ENCODE results near the gene SELENON. TPM values are rescaled to one million over a fixed set of nuclear protein-coding genes. Genes with fewer than 3 reads are reported as not detected.
"Not testable (repeated sequence)": the region's sequence is repeated elsewhere in the genome, so short reads cannot be mapped to it uniquely, and the experiment has no call there.

The SELENON gene
- total RNA-seq, 2 donors from 2014 or later, result 29.6 to 33.2 TPM

DNA sequence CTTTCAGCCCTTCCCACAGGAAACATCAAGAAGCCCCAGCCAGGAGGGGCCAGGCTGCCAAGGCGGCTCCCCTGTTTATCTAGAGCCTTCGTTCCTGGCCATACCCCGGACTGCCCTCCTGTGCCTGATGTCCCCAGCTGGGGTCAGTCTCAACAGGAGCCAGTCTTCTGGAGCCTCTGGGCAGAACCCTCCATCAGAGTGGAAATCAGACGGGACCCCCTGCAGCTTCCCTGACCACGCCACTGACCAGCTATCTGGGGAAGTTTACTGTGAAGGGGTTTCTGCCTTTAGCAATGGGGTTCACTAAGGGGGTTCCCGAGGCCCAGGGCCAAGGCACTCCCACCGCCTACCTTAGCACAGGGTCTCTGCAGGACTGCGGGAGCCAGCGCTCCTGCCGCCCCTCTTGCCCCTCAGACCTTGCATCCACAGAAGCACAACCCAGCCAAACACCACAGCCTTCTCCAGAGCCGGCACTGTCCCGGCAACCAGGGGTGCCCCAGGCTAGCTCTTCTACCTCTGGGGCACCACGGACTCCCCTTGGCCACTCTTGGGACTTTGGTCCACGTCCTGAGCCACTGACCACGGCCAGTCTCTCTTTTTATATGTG, 16.2 kb downstream of the SELENON start:
- DNase-seq, result no peak
- ATAC-seq, result no peak
- intact Hi-C loops (cut with DNase I, micrococcal nuclease), result no loop called here

DNA sequence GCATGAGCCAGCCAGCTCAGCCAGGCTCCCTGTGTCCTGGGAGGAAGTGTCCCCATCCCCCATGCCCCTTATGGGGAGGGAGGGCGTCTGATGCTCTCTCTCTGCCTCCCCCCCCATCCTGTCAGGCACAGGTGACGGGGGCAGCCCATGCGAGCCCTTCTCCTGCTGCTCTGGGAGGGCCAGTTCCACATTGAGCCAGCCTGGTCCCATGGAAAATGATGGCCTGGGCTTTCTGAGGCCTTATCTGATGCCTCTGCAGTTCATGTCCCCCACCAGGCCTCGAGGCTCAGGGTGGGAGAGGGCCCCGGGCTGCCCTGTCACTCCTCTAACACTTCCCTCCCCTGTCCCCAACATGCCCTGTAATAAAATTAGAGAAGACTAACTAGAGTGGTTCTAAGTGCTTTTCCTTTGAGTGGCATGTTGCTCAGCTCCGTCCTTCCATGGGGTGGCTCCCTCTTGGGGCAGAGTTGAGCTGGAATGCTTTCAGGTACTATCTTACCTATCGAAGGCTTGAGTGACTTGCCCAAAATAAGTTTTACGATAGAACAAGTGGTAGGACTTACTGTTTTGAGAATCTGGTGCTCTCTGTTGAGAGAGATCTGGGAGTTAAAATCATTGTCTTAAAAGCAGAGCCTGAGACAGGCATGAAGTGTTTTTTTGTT, 18.0 kb downstream of the SELENON start:
- DNase-seq (no peak), ATAC-seq (no peak)
- intact Hi-C loops (cut with DNase I, micrococcal nuclease), result no loop called here

DNA sequence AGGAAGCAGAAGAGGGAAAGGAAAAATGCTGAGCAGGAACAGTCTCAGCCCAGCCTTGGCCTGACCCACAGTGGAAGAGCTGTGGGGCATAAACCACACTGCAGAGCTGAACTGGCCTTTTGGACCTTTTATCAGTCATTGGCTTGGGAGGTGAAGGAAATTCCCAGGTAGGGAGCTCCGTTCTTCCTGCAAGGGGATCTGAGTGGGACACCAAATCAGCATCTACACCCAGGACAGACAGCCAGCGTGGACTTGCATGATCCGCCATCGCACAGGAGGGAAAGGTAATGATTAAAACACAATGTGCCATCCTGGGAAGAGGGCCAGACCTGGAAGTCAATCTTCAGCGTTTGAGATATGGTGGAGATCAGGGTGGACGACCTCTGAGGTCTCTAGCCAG, 18.6 kb downstream of the SELENON start:
- ATAC-seq (peak; percentile 30), DNase-seq (no peak)
- intact Hi-C loops (cut with DNase I, micrococcal nuclease), result no loop called here

DNA sequence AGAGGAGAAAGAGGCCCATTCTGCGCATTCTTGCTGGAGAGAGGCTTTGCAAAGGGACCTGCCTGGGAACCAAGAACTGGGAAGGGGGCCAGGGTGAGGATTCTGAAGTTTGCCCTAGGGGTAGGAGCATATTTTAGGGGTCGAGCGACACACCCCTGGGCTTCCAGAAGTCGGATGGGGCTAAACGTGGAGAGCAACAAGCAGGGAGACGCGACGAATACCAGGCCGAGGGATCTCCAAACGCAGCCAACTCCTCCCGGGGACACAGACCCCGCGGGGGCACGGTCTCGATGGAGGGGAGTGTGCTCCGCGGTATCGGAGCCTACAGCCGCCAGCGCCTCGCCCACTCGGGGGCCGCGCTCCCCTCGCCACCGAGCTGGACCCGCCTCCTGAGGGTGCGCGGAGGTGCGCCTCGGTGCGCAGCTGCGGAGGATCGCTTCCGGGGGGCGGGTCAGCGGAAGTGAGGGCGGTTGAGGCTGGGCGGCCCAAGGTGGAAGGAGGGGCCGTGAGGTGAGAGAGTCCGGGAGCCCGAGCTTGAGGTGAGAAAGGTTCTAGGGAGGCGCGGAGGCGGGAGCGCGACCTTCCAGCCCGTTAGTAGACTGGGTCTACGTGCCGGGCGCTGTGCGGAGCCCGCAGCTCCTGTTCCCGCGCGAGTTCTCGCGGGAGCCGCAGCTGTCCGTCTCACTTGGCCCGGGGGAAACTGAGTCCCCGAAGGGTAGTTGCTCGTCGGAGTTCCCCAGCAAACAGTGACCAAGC, 19.7 kb downstream of the SELENON start, which contains the start of gene MTFR1L:
TSS of gene MTFR1L (plus strand) at position 464 of the 756 bp plus-strand sequence. CDS start 3,151 bp downstream, outside the sequence.
- intact Hi-C loops (cut with DNase I, micrococcal nuclease), result no loop called here

DNA sequence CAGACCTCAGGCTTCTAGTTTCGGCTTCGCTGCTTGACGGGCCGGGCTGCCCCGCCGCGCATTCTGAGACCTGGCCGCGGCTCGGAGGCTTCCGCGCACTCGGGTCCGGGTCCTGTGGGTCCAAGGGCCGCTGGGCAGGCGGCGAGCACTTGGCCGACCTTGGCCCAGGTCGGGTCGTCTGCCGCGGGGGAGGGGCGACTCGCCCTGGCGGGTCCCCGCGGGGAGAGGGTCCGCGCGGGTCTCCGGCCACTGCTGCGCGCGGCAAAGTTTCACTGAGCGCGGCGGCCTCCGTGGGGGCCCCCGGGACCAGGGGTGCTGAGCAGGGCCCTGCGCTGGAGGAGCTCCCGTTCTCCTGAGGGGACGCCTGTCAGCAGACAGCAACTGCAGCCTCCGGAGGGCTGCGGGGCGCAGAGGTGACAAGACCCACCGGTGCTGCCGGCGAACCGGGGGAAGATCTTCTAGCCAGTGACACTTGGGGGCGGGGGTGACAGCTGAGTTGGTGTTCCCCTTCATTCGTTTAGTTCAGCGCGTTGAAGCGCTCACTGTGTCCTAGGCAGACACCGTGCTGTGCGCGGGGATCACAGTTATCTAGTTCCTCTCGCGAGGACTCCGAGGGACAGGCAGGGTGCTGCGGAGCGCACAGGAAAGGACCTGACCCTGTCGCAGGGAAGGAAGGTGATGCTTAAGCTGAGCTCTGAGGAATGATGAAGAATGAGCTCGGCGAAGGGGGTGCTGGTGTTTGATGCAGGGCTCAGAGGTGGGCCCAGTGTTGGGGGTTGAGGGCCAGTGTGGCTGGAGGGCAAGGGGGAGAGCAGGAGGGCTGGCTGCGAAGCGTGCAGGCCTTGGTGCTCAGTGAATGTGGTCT, 20.5 kb downstream of the SELENON start:
- ATAC-seq, result peak; percentile 61
- intact Hi-C loops (cut with DNase I, micrococcal nuclease), result no loop called here

More for the DNA sequence above, 19.7 kb downstream of the SELENON start, which contains the start of gene MTFR1L:
- ATAC-seq, result peak; percentile 84
- peak; percentile 92 to 95 for DNase-seq

DNA sequence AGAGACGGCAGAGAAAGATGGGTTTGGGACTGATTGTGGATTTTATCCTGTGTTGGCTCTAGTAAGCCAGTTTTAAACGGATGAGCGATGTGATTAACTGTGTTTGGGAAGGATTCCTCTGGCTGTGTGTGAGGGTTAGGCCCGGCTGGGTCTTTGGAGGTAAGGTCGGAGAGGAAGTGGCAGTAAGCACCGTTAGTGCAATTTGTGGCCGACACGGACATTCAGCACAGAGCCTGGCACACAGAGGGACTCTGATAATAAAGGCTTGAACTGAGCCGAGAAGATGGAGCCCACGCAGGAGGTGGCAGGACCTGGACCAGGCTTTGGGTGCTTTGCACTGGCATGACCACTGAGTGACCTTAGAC, 21.1 kb downstream of the SELENON start:
- ATAC-seq (no peak), DNase-seq (no peak)
- intact Hi-C loops (cut with DNase I, micrococcal nuclease), result no loop called here

More for the DNA sequence above, 20.5 kb downstream of the SELENON start:
- peak; percentile 71 to 79 for DNase-seq

DNA sequence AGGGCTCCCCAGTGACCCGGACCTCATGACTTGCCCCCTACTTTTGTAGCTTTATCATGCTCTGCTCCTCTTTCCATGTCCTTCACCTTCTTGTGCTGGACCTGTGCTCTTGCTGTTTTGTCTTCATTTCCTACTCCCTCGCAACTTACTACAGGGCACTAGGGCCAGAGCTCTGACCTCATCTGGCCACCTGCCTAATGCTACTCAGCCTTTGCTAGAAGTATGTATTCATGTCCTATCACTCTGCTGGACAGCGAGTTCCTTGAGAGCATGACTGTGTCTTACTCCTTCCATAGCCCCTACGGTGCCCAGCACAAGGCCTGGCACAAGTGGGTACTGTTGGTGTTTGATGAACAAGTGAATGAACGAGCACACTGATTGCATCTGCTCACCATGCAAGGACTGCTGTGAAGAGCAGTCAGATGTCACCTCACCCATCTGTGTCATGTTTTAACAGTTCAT, 21.7 kb downstream of the SELENON start:
- no peak for DNase-seq
- no peak for ATAC-seq
- intact Hi-C loops (cut with DNase I, micrococcal nuclease), result no loop called here

DNA sequence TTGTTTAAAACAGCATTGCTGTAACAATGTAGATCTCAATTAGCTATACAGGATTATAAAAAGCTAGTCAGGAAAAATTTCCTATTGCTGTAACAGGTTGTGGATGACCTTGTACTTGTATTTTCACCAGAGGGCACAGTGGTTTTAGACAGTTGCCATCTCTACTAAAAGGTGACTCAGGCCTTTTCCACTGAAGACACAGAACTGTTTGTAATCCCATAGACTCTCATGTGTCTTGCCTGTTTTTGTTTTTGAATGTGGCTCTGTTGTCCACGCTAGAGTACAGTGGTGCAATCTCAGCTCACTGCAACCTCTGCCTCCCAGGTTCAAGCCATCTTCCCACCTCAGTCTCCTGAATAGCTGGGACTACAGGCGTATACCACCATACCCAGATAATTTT, 25.6 kb downstream of the SELENON start:
- ATAC-seq (no peak), DNase-seq (no peak)
- intact Hi-C loops (cut with DNase I, micrococcal nuclease), result no loop called here

DNA sequence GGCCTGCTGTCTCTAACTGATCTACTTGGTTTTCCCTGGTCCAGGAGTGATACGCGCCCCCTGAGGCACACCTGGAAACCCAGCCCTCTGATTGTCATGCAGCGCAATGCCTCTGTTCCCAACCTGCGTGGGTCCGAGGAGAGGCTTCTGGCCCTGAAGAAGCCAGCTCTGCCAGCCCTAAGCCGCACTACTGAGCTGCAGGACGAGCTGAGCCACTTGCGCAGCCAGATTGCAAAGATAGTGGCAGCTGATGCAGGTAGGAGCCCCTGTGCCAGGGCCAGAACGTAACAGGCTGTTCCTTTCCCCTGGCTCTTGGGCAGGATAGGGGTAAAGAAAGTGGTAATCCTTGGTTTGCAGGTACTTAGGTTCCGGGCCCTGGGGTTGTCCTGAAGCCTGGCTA, 26.6 kb downstream of the SELENON start:
- ATAC-seq (no peak), DNase-seq (no peak)
- intact Hi-C loops (cut with DNase I, micrococcal nuclease), result no loop called here

DNA sequence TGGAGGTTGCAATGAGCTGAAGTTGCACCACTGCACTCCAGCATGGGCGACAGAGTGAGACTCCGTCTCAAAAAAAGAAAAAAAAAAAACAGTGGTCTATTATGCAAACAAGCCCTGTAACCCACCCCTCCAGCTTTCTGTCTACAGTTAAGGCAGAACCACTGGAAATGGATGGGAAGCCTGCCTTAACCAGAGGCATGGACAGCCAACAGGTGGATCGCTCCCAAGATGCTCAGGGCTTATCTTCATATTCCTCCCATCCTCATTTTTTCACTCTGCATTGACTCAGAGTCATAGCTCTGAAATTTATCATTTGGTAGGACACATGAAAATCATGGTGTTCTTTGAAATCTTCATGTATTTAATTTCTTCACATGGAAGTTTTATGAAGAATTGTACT, 28.5 kb downstream of the SELENON start:
- ATAC-seq, result no peak
- no peak for DNase-seq
- intact Hi-C loops (cut with DNase I, micrococcal nuclease), result no loop called here

DNA sequence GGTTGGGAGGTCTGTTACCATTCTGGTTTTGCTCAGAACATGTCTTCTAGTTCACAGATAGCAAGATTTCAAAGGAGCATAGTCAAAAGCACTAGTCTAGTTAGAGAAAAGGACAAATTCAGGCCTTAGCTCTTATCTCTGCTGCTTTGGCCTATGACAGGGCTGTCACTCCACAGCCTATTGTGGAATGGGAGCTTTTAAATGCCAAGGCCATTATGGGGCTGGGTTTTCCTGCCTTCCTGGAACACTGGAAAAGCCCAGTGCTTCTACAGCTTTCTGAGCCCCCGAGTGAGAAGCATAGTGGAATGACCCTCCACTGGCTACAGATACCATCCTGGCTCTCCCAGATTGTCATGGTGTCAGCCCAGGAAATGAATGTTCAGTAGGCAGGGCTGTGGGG, 29.1 kb downstream of the SELENON start:
- DNase-seq (no peak), ATAC-seq (no peak)
- intact Hi-C loops (cut with DNase I, micrococcal nuclease), result no loop called here

DNA sequence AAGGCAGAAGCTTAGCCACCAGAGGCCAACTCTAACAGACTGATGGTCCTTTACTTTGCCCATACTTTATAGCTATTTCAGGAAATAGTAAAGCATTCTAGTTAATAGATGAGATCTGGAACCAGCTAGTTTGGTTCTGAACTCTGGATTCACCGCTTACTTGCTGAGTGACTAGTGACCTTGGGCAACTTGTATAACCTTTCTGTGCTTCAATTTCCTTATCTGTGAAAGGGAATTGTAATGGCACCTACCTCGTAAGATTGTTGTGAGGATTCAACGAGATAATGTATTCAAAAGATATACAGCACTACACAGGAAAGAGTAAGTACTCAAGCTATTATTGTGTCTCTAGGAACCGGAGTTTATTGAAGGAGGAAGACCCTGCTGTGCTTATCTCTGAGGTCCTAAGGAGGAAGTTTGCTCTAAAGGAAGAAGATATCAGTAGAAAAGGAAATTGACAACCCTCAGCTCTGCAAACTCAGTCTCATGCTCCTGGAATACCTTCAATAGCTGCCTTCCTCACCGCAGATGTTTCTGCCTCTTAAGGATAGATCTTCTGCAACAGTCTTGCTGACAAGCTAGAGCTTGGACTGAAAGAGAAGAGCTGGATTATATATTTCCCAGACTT, 31.7 kb downstream of the SELENON start:
- no peak for DNase-seq
- peak; percentile 69 for ATAC-seq
- intact Hi-C loops (cut with DNase I, micrococcal nuclease), result no loop called here

DNA sequence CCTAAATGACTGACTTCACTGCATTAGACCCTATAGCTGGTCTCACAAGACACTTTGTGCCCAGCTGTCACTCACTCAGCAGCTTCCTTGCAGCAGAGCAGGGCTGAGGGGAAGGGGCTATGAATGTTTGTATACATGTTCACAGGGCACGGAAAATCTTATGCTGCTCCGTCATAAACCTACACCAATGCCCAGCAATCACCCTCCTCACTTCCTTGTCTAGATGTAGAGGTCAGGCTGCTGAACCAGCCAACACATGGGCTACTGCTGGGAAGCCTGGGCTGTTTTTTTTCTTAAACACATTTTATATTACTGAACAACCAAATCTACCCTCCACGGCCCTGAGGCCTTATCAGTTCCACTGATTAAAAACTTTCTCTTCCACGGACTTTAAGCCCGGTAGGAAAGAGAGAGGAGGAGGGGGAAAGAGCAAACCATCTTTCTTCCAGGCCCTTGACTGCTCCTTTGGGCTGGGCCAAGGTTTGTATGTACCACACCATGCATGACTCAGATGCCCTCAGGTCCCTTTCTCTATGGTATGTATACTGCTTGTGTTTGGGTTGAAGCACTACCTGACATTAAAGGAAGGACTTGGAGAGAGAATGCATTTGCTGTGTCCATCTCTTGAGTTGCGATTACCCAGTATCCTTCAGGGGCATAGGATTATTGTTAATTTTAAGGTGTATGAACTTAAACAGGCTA, 32.5 kb downstream of the SELENON start:
- intact Hi-C loops (cut with DNase I, micrococcal nuclease), result no loop called here
- ATAC-seq (peak; percentile 58), DNase-seq (no peak)

DNA sequence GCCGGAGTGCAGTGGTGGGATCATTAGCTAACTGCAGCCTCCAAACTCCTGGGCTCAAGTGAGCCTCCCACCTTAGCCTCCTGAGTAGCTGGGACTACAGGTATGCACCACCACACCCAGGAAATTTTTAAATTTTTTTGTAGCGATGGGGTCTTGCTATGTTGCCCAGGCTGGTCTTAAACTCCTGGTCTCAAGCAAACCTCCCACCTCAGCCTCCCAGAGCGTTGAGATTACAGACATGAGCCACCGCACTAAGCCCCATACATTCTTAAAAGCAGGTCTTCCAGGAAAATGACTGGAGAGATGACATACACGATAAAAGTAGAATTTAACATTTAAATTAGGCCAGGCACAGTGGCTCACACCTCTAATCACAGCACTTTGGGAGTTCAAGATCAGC, 33.2 kb downstream of the SELENON start:
- intact Hi-C loops (cut with DNase I, micrococcal nuclease), result no loop called here
- DNase-seq (no peak), ATAC-seq (no peak)

DNA sequence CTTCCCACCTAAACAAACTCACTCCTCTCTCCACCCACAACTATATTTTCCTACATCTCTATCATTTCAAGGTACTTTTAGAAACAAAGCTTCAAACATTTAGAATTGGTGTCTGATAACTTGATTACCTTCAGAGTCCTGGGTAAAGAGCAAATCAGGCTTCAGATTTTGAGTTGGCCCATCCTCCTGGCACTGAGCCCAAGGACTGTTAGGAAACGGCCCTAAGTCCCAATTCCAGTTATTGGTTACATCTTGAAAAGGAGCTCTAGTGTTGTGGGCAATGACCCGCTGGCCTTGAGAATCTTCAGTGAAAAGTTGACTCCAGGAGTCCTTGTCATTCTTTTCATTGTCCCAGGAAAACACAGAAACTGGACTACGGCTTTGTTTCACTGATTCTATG, 34.9 kb downstream of the SELENON start:
- DNase-seq (no peak), ATAC-seq (no peak)
- intact Hi-C loops (cut with DNase I, micrococcal nuclease), result no loop called here

DNA sequence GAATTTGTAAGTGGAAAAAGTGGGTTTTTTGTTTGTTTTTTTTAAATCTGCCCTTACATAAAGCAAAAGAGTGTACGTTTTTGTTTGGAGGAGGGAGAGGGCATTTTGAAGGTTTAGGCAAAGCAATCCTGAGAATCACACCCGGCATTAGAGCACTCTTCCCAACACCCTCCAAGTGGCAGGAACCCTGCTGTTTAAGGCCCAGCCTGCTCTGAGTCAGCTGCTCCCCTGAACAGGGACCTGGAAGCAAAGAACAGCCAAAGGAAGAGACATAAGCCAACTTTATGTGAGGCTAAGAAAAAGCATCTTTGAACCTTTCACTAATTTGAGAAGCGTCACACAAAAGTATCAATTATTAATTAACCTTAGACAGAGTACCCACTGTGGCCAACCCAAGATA, 36.7 kb downstream of the SELENON start:
- DNase-seq (no peak), ATAC-seq (no peak)
- intact Hi-C loops (cut with DNase I, micrococcal nuclease), result no loop called here

DNA sequence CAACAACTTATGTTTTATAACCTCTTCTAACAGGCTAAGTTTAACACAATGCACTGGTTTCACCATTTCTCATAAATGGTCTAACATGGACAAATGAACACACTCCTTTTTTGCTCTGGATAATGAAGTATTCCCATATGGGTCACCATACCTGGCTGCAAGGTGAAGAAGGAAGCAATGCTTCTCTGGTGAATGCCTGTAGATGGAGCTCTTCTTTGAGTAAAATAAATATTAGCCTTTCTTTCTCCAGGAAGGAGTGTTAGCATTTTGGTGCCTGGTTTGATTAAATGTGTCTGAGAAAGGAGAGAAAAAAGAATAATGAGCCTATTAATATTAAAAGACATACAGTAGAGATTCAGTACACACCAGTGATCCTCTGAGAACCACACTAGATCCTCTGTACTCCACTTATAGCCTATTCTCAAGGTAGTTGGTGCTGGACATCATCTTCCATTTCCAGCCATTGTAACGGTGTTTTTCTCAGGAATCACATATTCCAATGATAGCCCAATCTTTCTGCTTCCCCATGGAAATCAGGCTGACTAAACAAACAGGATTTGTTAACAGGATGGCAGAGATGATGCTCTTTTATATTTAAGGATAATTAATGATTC, 37.4 kb downstream of the SELENON start:
- intact Hi-C loops (cut with DNase I, micrococcal nuclease), result no loop called here
- no peak for DNase-seq
- ATAC-seq, result peak; percentile 73

DNA sequence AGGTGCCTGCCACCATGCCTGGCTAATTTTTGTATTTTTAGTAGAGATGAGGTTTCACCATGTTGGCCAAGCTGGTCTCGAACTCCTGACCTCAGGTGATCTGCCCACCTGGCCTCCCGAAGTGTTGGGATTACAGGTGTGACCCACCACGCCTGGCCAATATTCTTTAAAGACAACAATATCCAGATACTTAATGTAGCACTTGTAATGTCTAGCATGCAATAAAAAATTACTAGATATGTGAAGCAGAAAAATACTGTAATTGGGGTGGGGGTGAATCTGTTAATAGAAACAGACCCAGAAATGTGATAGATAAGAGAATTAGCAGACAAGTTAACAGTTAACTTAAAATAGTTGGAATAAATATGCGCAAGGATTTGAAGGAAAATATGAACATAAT, 39.8 kb downstream of the SELENON start:
- intact Hi-C loops (cut with DNase I, micrococcal nuclease); ATAC-seq; DNase-seq: not testable (repeated sequence)
